GM08714 (cell line): ENCODE data around the gene DPF3.

Source experiments
- H3K4me3 ChIP-seq: fragments of 200-500 bp; sonication (Bioruptor generic); 2 replicates; pipeline ENCODE4 v1.5.1; 2014; ENCODE audit warnings: mild to moderate bottlenecking, low read length, inconsistent platforms
- ZNF274 ChIP-seq: IDR thresholded peaks from 2 replicates; pipeline ENCODE4 v1.6.1; 2012; ENCODE audit warnings: mild to moderate bottlenecking, low read depth, low read length

DPF3 gene

DNA sequence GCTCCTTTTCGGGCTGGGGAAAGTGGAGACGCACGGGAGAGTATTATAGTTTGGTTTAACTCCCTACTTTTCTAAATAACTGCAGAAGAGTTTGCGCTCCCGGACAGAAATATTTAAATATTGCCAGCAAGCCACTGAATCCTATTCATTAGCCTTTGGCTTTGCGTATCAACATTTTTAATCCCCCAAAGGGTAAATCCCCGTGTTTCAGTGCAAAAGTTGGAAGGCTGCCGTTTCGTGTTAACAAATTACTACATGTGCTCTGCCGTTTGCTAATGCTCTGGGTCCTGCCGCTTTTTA lies 372 bp upstream of the DPF3 start:
- no peak for TF ChIP-seq ZNF274
- peak overlapping the region; percentile 61 for H3K4me3 ChIP-seq

DNA sequence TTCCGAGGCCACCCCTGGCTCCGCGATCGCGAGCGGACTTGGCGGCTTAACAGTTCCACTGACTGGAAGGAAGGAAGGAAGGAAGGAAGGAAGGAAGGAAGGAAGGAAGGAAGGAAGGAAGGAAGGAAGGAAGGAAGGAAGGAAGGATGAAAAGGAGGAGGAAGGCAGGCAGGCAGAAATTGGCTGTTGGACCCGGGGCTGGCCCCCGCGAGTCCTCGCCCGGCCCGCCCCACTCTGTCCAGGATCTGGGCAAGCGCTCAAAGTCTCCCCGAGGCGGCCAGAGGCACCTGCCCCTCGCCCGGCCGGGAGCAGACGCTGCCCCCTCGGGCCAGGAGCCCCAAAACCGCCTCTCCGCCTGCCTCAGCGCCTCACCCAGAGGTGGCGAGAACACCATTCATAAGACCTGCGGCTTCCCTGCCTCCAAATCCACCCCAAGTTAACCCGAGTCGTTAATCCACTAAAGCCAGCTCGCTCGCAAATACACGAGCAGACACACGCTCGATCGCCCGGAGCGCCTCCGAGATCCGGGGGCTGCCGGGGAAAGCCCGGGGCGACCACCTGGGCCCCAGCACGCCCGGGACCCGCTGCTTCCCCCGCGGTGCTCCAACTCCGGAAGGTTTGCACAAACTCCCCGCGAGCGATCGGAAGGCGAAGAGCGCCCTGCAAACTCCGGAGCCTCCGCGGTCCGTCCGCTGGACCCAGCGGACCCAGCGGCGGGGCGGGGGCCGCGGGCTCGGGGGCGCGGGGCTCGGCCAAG lies 844 bp downstream of the DPF3 start:
- no peak for TF ChIP-seq ZNF274

DNA sequence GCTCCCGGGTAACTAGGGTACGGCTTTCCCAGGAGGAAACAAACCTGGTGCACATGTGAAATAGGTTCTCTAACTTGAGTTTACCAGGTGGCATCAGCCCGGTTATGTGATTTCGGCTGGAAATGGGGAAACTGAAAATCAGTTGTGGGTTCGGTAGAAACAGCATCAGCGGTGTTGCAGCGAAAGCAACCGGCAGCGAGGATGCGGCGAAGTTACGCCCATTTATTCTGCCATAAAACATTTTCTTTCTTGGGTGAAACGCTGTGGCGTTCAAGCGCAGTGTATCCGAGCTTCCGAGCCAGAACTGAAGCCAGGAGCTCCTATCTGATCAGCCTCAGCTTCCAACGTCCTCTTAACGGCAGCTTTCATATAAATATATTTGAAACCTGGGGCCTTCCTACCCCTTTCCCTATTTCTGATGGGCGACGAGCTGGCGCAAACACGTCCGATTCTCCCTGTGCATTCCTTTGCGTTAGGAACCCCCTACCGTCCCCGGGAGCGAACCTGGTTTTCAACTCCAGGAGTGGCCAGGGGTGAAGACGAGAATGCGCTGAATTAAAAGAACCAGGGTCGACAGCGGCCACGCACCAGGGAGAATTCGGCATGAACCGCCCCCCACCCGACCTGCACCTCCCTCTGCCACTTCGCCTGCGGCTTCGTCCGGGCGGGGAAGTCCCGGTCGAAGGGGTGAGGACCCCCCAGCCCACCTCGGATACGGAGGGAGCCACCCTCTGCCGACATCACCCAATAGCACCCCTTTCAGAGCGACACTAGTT lies 1.6 kb downstream of the DPF3 start:
- H3K4me3 ChIP-seq = peak overlapping the region; percentile 79
- no peak for TF ChIP-seq ZNF274

More for the DNA sequence above, 844 bp downstream of the DPF3 start:
- peak overlapping the region; percentile 79 for H3K4me3 ChIP-seq

DNA sequence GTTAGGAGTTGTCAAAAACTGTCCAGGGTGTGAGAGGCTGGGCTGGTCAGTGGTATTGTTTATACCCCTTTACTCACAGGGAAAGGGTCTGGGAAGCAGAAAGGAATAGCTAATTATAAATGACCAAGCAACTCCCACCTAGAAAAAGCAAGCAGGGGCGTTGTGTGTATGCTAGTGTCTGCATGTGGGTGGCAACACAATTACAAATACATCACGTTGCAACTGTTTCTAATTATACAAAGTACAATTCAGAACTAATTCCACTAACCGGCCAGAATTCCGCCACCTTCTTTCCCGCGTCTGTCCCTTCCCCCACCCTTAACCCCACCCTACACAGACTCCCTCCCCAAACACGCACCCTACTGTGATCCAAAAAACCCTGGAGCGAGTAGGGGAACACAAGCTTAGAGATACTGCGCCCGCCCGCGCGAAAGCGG lies 2.2 kb downstream of the DPF3 start:
- no peak for TF ChIP-seq ZNF274
- peak overlapping the region; percentile 79; the same call in 1 of the 2 replicates for H3K4me3 ChIP-seq

DNA sequence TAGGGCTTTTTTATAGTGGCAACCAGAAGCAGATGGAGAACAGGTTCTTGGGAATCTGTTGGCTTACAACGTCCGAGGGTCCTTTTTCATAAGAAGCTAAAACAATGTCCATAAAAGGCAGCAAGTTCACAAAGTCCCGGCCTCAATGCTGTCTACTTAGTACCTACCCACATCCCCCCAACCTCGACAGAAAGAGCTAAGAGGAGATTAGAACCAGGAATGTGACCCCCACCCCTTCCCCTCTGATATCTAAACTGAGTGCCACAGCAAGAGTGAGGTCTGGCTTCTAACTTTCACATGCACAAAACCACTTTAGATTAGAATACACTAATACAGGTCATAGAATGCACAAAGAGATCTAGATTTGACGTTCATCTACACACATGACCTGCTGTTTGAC lies 4.5 kb downstream of the DPF3 start:
- no peak for TF ChIP-seq ZNF274
- no peak overlapping the region for H3K4me3 ChIP-seq

DNA sequence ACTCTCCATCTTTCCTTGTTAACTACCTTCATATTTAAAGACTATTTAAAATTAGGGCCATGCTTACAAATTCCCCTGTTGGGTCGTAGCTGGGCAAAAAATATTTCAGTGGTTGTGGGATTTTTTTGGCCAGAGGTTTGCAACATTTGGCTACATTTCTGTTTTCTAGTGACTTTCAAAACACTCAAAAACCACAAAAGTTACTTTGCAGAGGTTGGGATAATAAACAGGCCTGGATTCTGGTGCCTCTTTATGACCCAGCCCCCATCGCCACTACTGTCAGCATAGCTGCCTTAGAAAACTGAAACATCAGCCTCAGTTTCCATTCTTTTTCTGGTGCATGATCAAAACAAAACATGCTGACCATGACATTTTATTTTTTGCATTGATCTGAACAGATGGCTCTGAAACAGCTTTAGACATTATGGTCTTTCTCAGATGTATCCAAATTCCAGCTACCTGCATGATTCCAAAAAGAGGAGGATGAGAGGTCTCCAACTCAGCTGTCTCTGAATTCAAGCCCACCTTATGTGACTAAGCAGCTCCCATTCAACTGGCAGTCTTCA lies 5.2 kb downstream of the DPF3 start:
- TF ChIP-seq ZNF274 = no peak
- H3K4me3 ChIP-seq = no peak overlapping the region

DNA sequence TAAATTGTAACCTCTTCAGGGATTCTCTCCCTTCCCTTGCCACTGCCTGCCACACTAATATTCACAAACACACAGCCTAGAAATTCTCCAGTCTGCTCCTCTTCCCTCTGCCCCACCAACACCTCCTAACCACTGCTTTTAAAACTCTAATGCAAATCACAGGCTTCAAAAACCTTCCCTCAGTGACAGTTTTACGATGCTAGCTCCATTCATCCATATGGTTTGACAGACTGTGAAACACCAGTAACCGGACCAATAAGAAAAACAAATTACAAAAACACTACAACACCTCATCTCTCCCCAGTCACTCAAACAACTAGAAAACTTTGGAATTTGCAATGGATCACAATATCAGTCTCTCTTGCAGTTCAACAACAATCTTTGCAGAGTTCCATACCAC lies 5.7 kb downstream of the DPF3 start:
- no peak for TF ChIP-seq ZNF274
- H3K4me3 ChIP-seq = no peak overlapping the region

DNA sequence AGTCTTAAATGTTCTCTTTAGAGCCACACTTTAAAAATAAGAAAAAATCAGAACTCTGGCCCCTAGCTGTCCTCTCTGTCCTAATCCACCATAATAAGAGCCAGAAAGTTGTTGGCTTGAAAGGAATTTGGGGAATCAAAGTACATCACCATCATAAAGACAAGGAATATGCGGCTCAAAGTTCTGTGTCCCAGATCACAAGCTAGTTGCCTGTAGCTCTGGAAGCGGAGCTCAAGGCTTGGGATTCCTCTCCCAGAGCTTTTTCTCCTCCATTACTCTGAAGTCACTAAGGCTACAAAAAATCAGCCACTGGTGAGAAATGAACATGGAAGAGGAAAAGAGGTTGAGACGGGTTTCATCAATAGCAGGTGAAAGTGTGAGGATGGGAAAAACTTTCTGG lies 6.4 kb downstream of the DPF3 start:
- no peak for TF ChIP-seq ZNF274
- H3K4me3 ChIP-seq = no peak overlapping the region

DNA sequence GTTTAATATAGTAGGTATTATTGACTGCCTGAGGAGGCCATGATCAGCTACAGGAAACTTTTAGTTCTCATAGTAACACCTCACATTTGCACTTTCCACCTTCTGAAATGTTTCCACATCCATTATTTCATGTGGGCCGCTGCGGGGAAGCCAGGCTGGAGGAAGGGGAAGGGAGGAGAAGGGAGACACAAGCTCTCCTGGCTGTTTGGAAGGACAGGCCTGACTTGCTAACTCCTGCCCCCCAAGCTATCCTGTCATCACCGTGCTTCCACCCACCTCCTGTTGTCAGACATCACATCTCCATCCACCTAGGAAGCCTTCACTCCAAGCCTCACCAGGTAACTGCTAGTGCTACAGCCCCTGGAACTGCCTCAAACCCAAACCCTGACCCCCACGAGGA lies 9.5 kb downstream of the DPF3 start:
- H3K4me3 ChIP-seq = no peak overlapping the region

DNA sequence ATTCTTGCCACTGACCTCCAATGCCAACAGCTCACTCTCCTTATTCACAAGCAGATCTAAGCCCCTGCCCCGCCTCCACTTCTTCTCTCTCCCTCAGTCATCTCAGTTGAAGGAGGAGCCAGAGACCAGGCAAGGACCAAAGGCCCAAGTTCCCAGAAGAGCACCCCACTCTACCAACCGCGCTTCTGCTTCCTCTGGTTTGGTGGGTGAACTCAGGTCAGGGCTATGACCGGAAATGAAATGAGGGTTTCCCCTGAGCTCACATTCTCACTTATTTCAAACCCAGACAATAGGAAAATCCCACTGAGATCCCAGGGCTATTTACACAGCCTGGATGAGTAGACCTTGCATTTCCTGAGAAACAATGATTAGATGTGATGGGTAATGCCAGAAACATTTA lies 9.9 kb downstream of the DPF3 start:
- no peak for TF ChIP-seq ZNF274
- H3K4me3 ChIP-seq = no peak overlapping the region

More for the DNA sequence above, 9.5 kb downstream of the DPF3 start:
- TF ChIP-seq ZNF274 = no peak

DNA sequence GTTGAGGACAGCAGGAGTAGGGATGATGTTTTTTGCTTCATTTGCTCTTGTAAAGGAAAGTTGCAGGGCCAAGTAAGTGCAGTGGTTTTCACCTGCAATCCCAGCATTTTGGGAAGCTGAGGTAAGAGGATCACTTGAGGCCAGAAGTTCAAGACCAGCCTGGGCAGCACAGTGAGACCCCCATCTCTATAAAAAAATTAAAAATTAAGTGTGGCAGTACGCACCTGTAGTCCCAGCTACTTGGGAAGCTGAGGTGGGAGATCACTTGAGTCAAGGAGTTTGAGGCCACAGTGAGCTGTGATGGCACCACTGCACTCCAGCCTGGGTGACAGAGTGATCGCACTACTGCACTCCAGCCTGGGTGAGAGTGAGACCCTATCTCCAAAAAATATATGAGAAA lies 10.8 kb downstream of the DPF3 start:
- no peak for TF ChIP-seq ZNF274
- no peak overlapping the region for H3K4me3 ChIP-seq

DNA sequence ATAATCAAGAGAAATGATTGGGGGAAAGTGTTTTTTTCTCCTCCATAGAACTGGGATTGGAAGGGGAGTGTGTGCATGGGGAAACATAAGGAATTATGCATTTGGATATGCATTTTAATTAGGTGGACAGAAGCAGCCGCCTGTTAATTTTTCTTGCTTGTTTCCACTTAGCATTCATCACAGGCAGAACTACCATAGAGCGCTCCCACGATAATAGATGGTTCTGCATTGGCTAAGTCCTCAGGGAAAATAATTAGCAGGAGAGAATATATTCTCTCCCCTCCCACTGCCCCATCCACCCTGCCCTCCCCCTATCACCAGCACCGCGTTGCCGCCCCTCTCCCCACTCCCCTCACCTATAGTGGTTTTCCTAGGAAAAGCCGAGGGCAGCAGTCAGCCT lies 11.4 kb downstream of the DPF3 start:
- no peak for TF ChIP-seq ZNF274
- no peak overlapping the region for H3K4me3 ChIP-seq

DNA sequence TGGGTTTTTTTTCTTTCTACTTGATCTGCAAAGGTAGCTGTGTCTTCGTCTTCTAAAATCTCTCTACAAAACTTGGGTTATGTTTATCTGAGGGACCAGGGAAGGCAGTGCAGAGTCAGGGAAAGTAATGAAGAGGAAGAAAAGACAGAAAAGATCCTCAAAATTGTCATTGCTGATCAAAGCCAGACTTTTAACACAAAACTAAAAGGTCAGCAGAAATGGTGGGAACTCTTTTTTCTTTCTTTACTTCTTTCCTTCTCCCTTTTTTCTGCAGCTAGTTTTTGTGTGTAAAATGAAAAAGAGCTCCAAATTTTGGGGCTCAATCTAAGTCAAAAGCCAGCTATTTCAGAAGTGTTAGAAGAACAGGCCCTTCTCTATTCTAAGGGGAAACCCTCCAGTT lies 11.9 kb downstream of the DPF3 start:
- no peak overlapping the region for H3K4me3 ChIP-seq
- TF ChIP-seq ZNF274 = no peak

DNA sequence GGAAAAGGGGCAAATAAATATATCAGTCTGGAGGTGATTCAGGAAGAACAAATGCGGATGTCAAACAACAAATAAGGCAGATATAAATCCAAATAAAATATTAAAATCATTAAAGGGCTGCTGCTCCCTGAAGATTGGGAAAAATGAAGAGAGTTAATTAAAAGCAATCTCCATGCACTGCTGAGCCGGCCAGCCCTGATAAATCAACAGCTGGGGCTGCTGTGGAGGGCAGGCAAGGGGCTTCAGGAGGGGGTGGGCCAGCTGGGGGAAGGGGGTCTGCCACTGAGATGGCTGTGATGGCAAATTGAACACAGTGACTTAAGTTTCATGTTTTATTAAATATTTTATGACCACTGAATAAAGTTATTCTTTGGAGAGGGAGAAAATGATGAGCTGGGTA lies 12.4 kb downstream of the DPF3 start:
- H3K4me3 ChIP-seq = no peak overlapping the region
- no peak for TF ChIP-seq ZNF274

DNA sequence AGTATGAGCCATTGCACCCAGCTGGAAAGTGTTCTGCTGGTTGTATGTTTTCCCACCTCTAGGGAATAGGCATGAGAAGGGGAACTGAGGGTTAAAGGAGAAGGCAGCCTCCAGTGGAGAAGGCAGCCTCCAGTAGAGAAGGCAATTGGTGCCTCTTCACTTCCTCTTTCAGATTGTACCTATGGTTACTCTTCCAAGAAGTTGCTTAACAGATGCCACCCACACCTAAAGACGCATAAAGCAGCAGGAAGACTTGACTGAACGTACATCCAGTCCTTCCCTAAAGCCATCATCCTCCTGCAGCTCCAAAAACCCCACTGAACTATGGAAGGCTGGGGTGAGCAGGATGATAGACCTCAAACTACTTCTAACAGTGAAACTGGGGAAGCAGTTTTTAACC lies 13.1 kb downstream of the DPF3 start:
- TF ChIP-seq ZNF274 = no peak
- H3K4me3 ChIP-seq = no peak overlapping the region
